Endothelial cell of umbilical vein (primary cell): ENCODE data around the gene TTLL9. TPM values are rescaled to one million over a fixed set of nuclear protein-coding genes. Genes with fewer than 3 reads are reported as not detected.

Source experiments
- BruUV-seq: library from RNA; stranded (reverse); fragments of 400-500 nt; replicated peaks from 2 replicates; lab custom pipeline; 2021; lab: Mats Ljungman, UMichigan
- CTCF ChIA-PET: fragments of 300-600, 350-600 bp; sonication (Branson Sonifier 250); formaldehyde crosslinking; loops from one replicate; lab custom pipeline; 2021; ENCODE audit warnings: antibody characterized with exemption, inconsistent platforms; lab: Charles Lee
- POLR2A ChIA-PET: fragments of 300-600, 350-600 bp; sonication (Branson Sonifier 250); formaldehyde crosslinking; loops from one replicate; lab custom pipeline; 2021; ENCODE audit warnings: antibody characterized with exemption, inconsistent platforms; lab: Charles Lee
- DNase-seq: peaks from one replicate; pipeline ENCODE4 v3.0.0-alpha.2; 2011; ENCODE audit warnings: low read depth, low spot score
- FAIRE-seq: peaks from 2 replicates; lab custom pipeline; 2011; peaks lifted over from hg19 to GRCh38; lab: Jason Lieb, UNC
- H2AFZ ChIP-seq: 2 replicates; pipeline ENCODE4 v1.6.0; 2012; ENCODE audit warnings: low read depth, low read length, control low read depth, inconsistent platforms
- H3K27ac ChIP-seq: 2 replicates; pipeline ENCODE4 v1.5.1; 2011; ENCODE audit warnings: low read depth, mild to moderate bottlenecking, control low read depth, low read length, moderate library complexity; ENCODE audit not compliant: insufficient read depth
- H3K27me3 ChIP-seq, 2 experiments: 2 replicates each; pipeline versions ENCODE4 v1.6.0 to v1.6.1; 2011; ENCODE audit warnings: low read length in 2 of 2, mixed read lengths in 1 of 2; ENCODE audit not compliant: control insufficient read depth in 2 of 2, insufficient read depth in 2 of 2
- H3K36me3 ChIP-seq, 2 experiments: 2 replicates in 1 of 2; 3 replicates in 1 of 2; pipeline ENCODE4 v1.5.1; 2011; ENCODE audit warnings: low read length in 2 of 2, mild to moderate bottlenecking in 1 of 2, moderate library complexity in 1 of 2; ENCODE audit not compliant: control insufficient read depth in 2 of 2, insufficient read depth in 2 of 2; ENCODE audit errors: extremely low read depth in 1 of 2
- H3K4me1 ChIP-seq: 3 replicates; pipeline ENCODE4 v1.5.1; 2011; ENCODE audit warnings: mild to moderate bottlenecking, low read length; ENCODE audit not compliant: control insufficient read depth, insufficient read depth; ENCODE audit errors: extremely low read depth
- H3K4me2 ChIP-seq: 2 replicates; pipeline ENCODE4 v1.6.1; 2011; ENCODE audit warnings: low read length, control low read depth, mixed read lengths; ENCODE audit not compliant: insufficient read depth
- H3K4me3 ChIP-seq, 3 experiments: fragments of 200-600 bp in 1 of 3; sonication (generic), shearing (Covaris generic) in 1 of 3; replicated peaks in 1 of 3; 2 replicates each; pipeline ENCODE4 v1.5.1; 2011 to 2016; ENCODE audit warnings: control low read depth in 3 of 3, low read length in 3 of 3, mild to moderate bottlenecking in 2 of 3, inconsistent platforms in 1 of 3, low read depth in 1 of 3, moderate library complexity in 1 of 3; ENCODE audit not compliant: insufficient read depth in 1 of 3
- H3K79me2 ChIP-seq: 2 replicates; pipeline ENCODE4 v1.6.0; 2012; ENCODE audit warnings: low read length, inconsistent platforms; ENCODE audit not compliant: control insufficient read depth, insufficient read depth
- H3K9ac ChIP-seq: replicated peaks from 2 replicates; pipeline ENCODE3; 2011; ENCODE audit warnings: low read length, control low read depth; ENCODE audit not compliant: insufficient read depth; ENCODE audit errors: extremely low read depth
- H3K9me1 ChIP-seq: replicated peaks from 3 replicates; pipeline ENCODE4 v1.6.0; 2011; ENCODE audit warnings: mild to moderate bottlenecking, low read length; ENCODE audit not compliant: control insufficient read depth, insufficient read depth; ENCODE audit errors: extremely low read depth
- H3K9me3 ChIP-seq: replicated peaks from 2 replicates; pipeline ENCODE4 v1.5.1; 2012; ENCODE audit warnings: low read length, inconsistent platforms; ENCODE audit not compliant: control insufficient read depth, insufficient read depth
- H4K20me1 ChIP-seq: replicated peaks from 2 replicates; pipeline ENCODE3; 2011; ENCODE audit warnings: mild to moderate bottlenecking, low read length; ENCODE audit not compliant: control insufficient read depth, insufficient read depth; ENCODE audit errors: extremely low read depth
- CTCF ChIP-seq, 2 donors: IDR thresholded peaks; 1 replicate in 1 of 2; 2 replicates in 1 of 2; pipeline ENCODE4 v1.5.1; 2011; ENCODE audit warnings: low read length in 2 of 2, mild to moderate bottlenecking in 2 of 2, moderate library complexity in 2 of 2, control low read depth in 1 of 2, inconsistent platforms in 1 of 2, low read depth in 1 of 2; ENCODE audit not compliant: insufficient read depth in 1 of 2; ENCODE audit errors: extremely low read depth in 1 of 2
- FOS ChIP-seq: IDR thresholded peaks from 2 replicates; pipeline ENCODE4 v1.6.1; 2011; ENCODE audit warnings: mild to moderate bottlenecking, low read length, moderate library complexity, borderline replicate concordance; ENCODE audit not compliant: insufficient read depth
- MAX ChIP-seq: IDR thresholded peaks from 2 replicates; pipeline ENCODE4 v1.6.1; 2011; ENCODE audit not compliant: insufficient read depth, insufficient read length
- dilution Hi-C: fragments of 300-500 bp; cut with MboI; formaldehyde crosslinking; loops from one replicate; pipeline ENCODE4 v1.15.0; 2019; ENCODE audit warnings: low sequenced_read_pairs; ENCODE audit not compliant: extremely low pct_ligation_motif_present
- intact Hi-C: fragments of 100-400 bp; cut with micrococcal nuclease; formaldehyde crosslinking; loops from one replicate; pipeline ENCODE4 v1.10.0; 2022
- polyA plus RNA-seq, 4 experiments: library from polyadenylated mRNA; depleted of rRNA in 3 of 4; stranded (reverse) in 3 of 4; unstranded in 1 of 4; fragments of >200 nt; gene quantifications; 2 replicates each; pipeline versions ENCODE4 v1.2.1 to v1.2.3, GENCODE V29; 2011 to 2012; ENCODE audit warnings: missing spikeins in 1 of 4
- total RNA-seq: library from RNA; stranded (reverse); gene quantifications from 2 replicates; pipeline ENCODE4 v1.2.3, GENCODE V29; 2021

The TTLL9 gene
- total and polyA plus RNA-seq, 2 donors (not counting 3 experiments of a cell fraction or from before 2014, with no cell fraction given): 0.03 TPM; not detected in 1

GRCh38 chr20:31907046-31907445, 36.6 kb downstream of the TTLL9 start:
- Histone ChIP-seq H3K4me2 (no peak overlapping the region), H3K9ac (no peak overlapping the region), H3K9me1 (no peaks in the 10 kb centered on the region), H3K36me3 (no peaks in the 10 kb centered on the region), H3K4me3 (no peak overlapping the region), H3K27me3 (peaks cover 0 to 2% of the 10 kb centered on the region in 2 experiments), H3K9me3 (no peaks in the 10 kb centered on the region), H3K27ac (no peak overlapping the region), H3K79me2 (no peaks in the 10 kb centered on the region), H4K20me1 (no peaks in the 10 kb centered on the region), H3K4me1 (no peaks in the 10 kb centered on the region), H2AFZ (no peak overlapping the region)
- TF ChIP-seq MAX: no peak
- dilution Hi-C loops: no loop called here
- BruUV-seq: no TSS peak
- ChIA-PET CTCF (no interaction called here), POLR2A (no interaction called here)
- intact Hi-C loops: no loop called here
- DNase-seq (no peak), FAIRE-seq (no peak)

- BruUV-seq: no TSS peak
- Histone ChIP-seq H3K36me3 (no peaks in the 10 kb centered on the region), H3K4me2 (no peak overlapping the region), H3K9me3 (no peaks in the 10 kb centered on the region), H3K79me2 (no peaks in the 10 kb centered on the region), H3K9ac (no peak overlapping the region), H3K27me3 (peaks cover 0 to 2% of the 10 kb centered on the region in 2 experiments), H4K20me1 (no peaks in the 10 kb centered on the region), H3K4me1 (no peaks in the 10 kb centered on the region), H3K27ac (no peak overlapping the region), H3K9me1 (no peaks in the 10 kb centered on the region), H2AFZ (no peak overlapping the region), H3K4me3 (no peak overlapping the region)
- intact Hi-C loops: no loop called here
- dilution Hi-C loops: no loop called here
- FAIRE-seq (no peak), DNase-seq (no peak)
- CTCF ChIA-PET: interaction anchor here (0.7 to 1.5 kb wide), 2 partner anchors 44 to 124 kb away, joined by 3 to 4 read pairs; partner anchors contain the start of gene PDRG1
- POLR2A ChIA-PET: no interaction called here
- TF ChIP-seq MAX (no peak), FOS (no peak), CTCF (IDR thresholded peaks at IDR 0.05; ENCODE audit: extremely low read depth in 1 of 2, insufficient read depth in 1 of 2, low read depth in 1 of 2, low read length in 2 of 2) (no peak)
Observed at GRCh38 chr20:31908016-31908415, 37.6 kb downstream of the TTLL9 start.
